ENCODE measurements around the gene COL1A1. TPM values are rescaled to one million over a fixed set of nuclear protein-coding genes. Genes with fewer than 3 reads are reported as not detected.

Gene COL1A1
- total RNA-seq, 2 donors from 2014 or later: 456 to 1,821 TPM

DNA sequence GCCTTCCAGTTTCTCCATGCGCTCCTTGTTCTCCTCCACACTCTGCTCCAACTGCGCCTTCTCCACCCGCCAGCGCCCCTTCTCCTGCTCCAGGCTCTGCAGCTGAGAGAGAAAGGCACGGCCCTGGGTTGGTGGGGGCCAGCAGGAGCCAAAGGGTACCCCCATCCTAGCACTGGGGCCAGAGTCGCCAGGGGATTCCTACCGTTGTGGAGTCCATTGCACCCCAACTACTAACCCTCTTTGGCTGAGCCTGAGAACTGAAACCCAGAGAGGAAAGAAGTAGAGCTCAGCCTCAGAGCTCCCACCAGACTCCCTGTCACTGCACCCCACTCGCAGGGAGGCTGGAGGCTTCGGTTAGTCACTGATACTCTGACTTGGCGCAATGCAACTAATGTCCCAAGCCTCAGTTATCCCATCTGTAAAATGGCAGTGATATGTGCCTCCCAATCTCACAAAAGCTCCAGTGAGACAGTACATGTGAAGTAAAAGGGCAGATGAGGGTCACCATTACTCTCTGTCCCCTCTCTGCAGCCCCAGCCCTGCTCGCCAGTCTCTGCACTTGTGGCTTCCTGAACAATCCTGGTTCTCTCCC lies 65.2 kb downstream of the COL1A1 start:
- intact Hi-C loops (cut with DNase I): no loop called here
- DNase-seq (ENCODE audit: low spot score): no peak

DNA sequence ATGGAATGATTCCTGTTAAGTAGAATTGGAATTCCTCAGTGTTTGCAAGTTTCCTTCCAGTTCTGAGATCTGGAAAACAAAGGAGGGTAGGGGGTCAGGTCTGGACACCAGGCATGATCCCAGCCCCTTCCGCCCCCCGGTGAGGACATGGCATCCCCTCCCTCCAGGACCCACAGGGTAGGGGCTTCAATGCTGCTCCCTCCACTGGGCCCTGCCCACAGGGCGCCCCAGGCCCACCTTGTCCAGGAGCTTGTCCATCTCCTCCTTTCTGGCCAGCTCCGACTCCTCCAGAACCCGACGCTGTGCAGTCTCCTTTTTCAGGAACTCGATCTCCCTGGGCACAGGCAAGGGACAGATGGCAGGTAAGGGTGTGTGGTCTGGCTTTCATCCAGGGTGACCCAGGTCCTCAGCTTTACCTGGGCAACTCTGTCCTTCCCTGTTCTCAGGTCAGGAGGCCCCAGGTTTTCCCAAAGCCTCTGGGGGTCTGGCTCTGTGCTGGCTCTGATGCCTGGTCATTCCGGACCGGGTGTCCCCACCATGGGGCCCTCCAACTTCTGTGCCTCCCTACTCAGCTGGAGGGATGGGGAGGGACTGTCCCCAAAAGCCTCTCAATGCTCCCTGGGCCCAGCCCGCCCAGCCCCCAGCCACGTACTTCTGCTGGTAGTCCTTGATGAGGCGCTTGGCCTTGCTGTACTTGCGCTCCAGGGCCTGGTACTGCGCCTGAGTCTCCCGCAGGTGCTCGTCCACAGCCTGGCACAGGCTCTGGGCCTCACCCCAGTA lies 65.9 kb downstream of the COL1A1 start:
- intact Hi-C loops (cut with DNase I): no loop called here
- no peak for DNase-seq (ENCODE audit: low spot score)

DNA sequence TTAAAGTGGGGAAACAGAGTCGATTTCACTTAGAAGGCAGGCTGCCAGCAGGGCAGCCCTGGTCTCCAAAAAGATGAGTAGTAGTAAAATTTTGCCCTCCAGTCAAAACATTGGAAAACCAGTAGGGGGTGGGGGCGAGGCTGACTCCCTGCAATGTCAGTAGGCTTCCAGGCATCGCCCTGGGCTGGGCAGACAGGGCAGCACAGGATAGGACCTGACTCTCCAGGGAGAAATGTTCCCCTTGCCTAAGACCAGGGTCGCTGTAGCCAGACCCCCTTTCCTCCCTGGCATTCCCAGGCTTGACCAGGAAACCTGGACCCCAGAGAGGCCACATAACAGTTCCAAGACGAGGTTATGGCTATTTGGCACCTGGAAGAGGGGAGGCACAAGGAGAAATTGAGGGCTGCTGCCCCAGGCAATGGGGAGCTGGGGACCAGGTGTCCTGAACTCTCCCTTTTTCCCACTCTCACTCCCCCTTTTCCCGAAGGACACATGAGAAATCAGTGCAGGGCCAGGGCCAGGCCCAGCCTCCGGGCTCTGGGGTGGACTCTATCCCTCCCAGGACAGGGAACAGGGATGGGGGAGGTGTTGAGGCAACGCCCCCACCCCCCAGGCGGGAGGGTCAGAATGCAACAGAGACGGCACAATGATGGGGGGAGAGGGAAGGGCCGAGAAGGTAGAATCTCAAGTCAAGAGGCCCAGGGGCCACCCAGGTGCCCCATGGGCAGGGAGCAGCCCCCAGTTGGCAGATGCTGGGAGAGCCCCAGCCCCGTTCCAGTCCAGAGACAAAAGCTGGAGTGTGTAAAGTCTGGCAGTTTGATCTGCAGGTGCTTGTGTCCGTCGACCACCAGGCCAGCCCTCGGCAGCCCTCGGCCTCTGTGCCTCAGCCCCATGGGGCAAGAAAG lies 67.0 kb downstream of the COL1A1 start:
- DNase-seq (ENCODE audit: low spot score): peak; percentile 78
- intact Hi-C loops (cut with DNase I): no loop called here

DNA sequence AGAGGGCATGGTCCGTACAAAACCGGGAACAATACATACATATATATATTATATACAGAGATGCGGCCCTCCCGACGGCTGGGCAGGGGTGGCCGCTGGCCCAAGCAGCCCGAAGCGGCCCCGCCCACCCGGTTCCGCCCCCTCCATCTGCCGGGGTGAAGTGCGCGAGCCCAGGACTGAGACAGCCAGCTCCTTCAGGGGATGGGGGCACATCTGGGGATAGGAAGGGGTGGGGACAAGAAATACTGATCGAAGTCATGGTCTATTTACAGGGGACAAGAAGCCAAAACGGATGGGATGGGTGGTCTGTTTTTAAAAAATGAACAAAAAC lies 67.7 kb downstream of the COL1A1 start:
- intact Hi-C loops (cut with DNase I): no loop called here
- no peak for DNase-seq (ENCODE audit: low spot score)

Other genes starting within 250 kb of the COL1A1 start
- gene DLX4, start 232.4 kb downstream of the COL1A1 start, total RNA-seq: under 1 TPM in 1 of 2 donors, not detected in 1; 0.19 TPM
- under 1 TPM in 1 of 2 donors, not detected in 1; 0.23 TPM for gene DLX3, start 206.4 kb downstream of the COL1A1 start, total RNA-seq
- gene ITGA3, start 145.5 kb downstream of the COL1A1 start, total RNA-seq: 10 to 100 TPM; 56.3 to 80.3 TPM
- gene PDK2, start 106.3 kb downstream of the COL1A1 start, total RNA-seq: 10 to 100 TPM; 26.0 to 27.7 TPM
- 1 to 10 TPM; 6.6 to 6.7 TPM for gene SAMD14, start 71.5 kb downstream of the COL1A1 start, total RNA-seq
- 10 to 100 TPM; 51.4 to 53.7 TPM for gene PPP1R9B, start 51.0 kb downstream of the COL1A1 start, total RNA-seq
- 10 to 100 TPM; 87.9 to 99.0 TPM for gene SGCA, start 35.6 kb downstream of the COL1A1 start, total RNA-seq
- under 1 TPM; 0.33 to 0.60 TPM for gene TMEM92, start 72.8 kb upstream of the COL1A1 start, total RNA-seq
- 10 to 100 TPM; 18.1 to 21.9 TPM for gene XYLT2, start 144.5 kb upstream of the COL1A1 start, total RNA-seq
- 10 to 100 TPM; 38.2 to 40.1 TPM for gene MRPL27, start 171.6 kb upstream of the COL1A1 start, total RNA-seq
- gene EME1, start 171.6 kb upstream of the COL1A1 start, total RNA-seq: 1 to 10 TPM in 1 of 2 donors, under 1 TPM in 1; 0.62 to 1.4 TPM
- gene LRRC59, start 195.9 kb upstream of the COL1A1 start, total RNA-seq: 10 to 100 TPM; 66.1 to 93.6 TPM
- 10 to 100 TPM; 13.9 to 14.9 TPM for gene ACSF2, start 224.6 kb upstream of the COL1A1 start, total RNA-seq

Measured in posterior vena cava (tissue), 2 donors.